Activated CD4-positive, CD25-positive, alpha-beta regulatory T cell (primary cell): Measurements from ENCODE around the gene CCDC86.
A peak's percentile ranks its signal among the peaks of the same experiment; 100 is the strongest.

ENCODE experiments used
- DNase-seq, 4 experiments: peaks; one replicate each; lab custom pipeline; 2025; lab: John Stamatoyannopoulos, UW

The CCDC86 gene

GRCh38 chr11:60831143-60831500 is 10.8 kb upstream of the CCDC86 start:
- DNase-seq: peak; percentile 59 to 70 (median 65)

GRCh38 chr11:60831501-60832079 is 10.3 kb upstream of the CCDC86 start:
- DNase-seq: no peak

DNA sequence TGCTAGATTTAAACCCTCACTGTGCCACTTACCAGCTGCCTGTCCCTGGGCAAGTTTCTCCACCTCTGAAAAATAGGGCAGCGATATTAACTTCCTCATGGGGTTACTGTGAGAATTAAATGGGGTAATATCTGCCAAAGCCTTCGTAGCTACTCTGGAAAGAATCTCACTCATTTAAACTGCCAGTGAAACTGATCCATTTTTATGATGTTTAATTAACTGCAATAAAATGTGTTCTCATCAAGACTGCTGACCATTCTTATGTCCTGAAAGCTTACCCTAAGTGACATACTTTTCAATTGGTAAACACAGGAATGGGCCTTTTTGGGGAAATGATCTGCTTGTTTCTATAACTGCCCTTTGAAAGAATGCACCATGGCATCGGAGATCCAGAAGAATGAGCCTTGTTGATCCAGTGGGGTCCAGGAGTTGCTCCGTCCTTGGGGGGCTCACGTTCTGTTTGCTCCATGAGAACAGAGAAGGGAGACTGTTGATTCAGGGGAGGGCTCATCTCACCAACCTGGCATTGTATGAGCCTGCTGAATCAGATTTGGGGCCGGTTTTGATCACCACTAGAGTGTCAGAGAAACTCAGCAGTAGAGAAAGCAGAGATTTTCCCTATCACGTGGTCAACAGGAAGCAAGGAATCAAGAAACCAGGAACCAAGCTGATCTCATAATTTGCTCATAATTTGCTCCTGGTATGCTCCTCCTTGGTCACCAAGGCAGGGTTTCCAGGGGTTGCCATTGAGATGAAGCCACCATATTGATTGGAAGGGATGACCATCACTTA is 7.0 kb upstream of the CCDC86 start:
- no peak for DNase-seq

- no peak for DNase-seq
Measured at GRCh38 chr11:60835534-60835846, 6.4 kb upstream of the CCDC86 start.

- DNase-seq: no peak
Measured at GRCh38 chr11:60836866-60837515, 4.9 kb upstream of the CCDC86 start.

GRCh38 chr11:60838132-60838531 is 3.8 kb upstream of the CCDC86 start:
- DNase-seq: no peak

GRCh38 chr11:60840470-60841430 is 1.2 kb upstream of the CCDC86 start:
- no peak for DNase-seq

DNA sequence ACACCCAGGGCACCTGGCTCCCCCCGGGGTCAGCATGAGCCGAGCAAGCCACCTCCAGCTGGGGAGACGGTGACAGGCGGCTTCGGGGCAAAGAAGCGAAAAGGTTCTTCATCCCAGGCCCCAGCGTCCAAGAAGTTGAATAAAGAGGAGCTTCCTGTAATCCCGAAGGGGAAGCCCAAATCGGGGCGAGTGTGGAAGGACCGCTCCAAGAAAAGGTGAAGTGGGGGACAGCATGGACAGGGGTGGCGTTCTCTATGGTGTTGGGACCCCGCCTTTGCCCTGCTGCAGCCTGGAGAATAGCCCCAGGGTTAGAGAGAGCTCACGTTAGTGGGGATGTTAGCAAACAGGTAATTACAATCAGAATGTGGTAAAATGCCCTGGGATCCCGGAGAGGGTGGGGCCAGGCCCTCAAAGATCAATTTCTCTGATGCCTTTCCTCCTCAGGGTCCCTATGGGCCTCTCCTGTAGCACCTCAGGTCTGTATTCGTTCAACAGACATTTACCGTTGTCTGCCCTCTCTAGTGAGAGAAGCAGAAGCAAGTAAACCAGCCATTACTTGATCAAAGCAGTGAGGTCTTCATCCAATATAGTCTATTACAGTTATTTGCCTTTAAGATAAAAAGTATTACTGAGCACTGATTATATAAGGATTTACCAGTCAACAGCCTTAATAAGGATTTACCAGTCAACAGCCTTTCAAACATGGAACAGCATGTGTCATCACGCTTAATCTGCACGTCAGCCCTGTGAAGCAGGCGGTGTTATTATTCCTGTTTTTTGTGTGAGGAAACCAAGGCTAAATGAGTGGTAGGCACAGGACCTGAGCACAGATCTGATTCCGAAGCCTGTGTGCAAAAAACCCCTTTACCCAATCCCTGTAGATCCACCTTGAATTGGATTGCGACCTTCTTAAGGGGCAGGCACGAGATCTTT is 1.0 kb downstream of the CCDC86 start:
- DNase-seq: no peak

- DNase-seq: no peak
Measured at GRCh38 chr11:60844045-60844869, 2.3 kb downstream of the CCDC86 start.

GRCh38 chr11:60844870-60845221 is 2.9 kb downstream of the CCDC86 start:
- DNase-seq: no peak

- no peak for DNase-seq
Measured at GRCh38 chr11:60845338-60845737, 3.4 kb downstream of the CCDC86 start.

DNA sequence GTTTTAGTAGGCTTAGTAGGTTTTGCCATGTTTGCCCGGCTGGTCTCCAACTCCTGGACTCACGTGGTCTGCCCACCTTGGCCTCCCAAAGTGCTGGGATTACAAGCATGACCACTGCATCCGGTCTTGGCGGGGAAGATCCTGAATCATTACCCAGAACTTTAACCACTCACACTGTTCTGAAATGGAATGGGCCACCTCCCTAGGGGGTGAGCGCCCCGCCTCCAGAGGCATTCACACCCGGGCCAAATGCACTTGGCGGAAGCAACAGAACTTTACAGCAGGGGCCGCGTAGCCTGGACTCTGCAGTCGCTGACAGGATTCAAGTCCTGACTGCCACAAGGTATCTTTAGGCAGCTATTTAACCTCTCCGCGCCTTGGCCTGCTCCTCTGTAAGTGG is 5.4 kb downstream of the CCDC86 start:
- no peak for DNase-seq

DNA sequence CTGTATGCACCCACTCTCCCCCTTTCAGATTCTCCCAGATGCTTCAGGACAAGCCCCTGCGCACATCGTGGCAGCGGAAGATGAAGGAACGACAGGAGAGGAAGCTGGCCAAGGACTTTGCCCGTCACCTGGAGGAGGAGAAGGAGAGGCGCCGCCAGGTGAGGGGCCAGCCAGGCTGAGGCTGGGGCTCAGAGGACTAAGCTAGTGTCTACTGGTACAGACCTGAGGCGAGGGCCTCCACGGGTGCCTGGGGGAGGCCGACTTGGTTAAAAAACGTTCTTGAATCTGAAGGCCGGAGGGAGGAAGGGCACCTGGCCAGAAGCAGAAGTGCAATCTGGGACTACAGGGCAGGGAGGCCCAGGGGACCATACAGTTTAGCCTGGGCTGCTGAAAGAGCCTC is 6.0 kb downstream of the CCDC86 start:
- DNase-seq: no peak

GRCh38 chr11:60848714-60849151 is 6.8 kb downstream of the CCDC86 start:
- no peak for DNase-seq

GRCh38 chr11:60849641-60850520 is 8.0 kb downstream of the CCDC86 start:
- DNase-seq: no peak

DNA sequence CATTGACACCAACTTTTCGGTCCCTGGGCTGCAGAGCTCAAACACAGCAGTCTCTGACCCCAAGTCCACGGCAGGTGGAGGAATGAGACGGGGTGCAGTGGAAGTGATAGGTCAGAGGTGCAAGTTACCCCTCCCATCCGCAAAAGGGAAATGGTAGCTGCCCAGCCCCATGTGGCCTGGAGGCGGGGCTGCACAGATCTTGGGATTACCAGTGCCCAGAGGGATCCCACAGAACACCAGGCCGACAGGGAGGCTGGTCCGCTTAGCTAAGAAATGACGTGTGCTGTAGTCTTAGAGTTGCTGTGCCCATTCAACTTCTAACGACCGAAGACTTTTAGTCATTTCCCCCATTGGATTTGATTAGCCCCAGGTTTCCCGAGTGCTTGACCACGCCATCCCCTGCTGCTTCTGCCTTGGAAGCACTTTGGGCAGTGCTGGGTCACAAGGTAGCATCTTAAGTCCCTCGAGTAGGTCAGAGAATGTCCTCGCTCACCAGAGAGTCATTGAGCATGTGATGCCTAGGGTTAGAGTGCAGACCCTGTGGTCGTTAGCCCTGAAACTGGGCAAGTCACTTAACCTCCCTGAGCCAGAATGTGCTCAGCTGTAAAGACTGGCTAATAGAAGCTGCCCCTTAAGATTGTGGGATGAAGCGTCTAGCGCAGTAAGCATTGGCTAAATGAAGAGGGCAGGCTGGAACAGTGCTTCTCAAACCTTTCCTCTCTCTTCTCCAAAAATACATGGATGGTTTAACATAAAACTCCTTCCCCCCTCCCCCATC is 9.6 kb downstream of the CCDC86 start:
- DNase-seq: no peak

DNA sequence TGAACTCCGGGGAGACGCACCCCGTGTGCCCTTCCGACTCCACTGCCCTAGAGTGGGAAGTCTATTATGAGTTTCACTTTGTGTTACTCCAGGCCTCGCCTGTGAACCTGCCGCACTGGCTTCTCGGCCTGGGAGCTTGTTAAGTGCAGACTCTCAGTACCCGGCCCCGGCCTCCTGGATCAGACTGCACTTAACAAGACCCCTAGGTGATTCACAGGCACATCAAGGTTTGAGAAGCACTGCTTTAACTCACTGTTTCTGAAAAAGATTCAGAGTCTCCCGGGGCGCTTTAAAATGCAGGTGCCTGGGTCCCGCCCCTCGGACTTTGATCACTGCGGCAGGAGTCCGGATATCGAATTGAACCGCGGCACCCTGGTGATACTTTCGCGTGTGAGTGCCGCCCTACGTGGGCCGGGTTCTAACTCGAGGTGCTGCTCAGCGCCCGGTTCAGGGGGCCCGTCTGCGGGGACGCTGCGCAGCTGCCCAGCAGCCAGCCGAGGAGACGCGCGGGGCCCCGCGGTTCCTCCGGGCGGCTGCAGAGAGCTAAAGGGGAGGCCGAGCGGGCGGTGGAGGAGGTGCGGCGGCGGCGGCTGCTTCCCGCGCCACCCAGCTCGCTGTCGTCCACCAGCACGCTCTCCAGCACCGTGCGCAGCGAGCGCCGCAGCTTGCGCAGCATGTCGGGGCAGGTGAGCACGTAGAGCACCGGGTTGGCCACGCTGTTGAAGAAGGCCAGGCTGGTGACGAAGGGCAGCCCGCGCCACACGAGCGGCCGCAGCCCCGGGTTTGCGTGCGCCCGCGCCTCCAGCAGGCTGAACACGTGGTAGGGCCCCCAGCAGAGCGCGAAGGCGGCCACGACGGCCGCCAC is 10.4 kb downstream of the CCDC86 start:
- no peak for DNase-seq
